GM12878 (cell line): ENCODE results near the gene DRD3. TPM values are rescaled to one million over a fixed set of nuclear protein-coding genes. Genes with fewer than 3 reads are reported as not detected.

Experiments
- ATAC-seq: fragments of 200-7000 bp; cut with Tn5 transposase; 3 replicates; pipeline ENCODE4 v1.9.1; 2020; ENCODE audit warnings: mild to moderate bottlenecking, moderate library complexity
- BruUV-seq: library from RNA; stranded (reverse); fragments of 400-500 nt; replicated peaks from 2 replicates; lab custom pipeline; 2021; lab: Mats Ljungman, UMichigan
- CTCF ChIA-PET: fragments of 300-600 bp; sonication (Branson Sonifier 250); formaldehyde crosslinking; extraction: SDS; loops from one replicate; lab custom pipeline; 2021; ENCODE audit warnings: inconsistent platforms; lab: Yijun Ruan, JAX
- POLR2A ChIA-PET: fragments of 350-600 bp; formaldehyde crosslinking; extraction: SDS; loops from one replicate; lab custom pipeline; 2021; ENCODE audit warnings: inconsistent platforms; lab: Charles Lee
- RAD21 ChIA-PET: fragments of 300-600 bp; sonication (Branson Sonifier 250); formaldehyde crosslinking; loops from one replicate; lab custom pipeline; 2023; ENCODE audit warnings: antibody characterized with exemption; ENCODE audit not compliant: unreplicated experiment; lab: Charles Lee
- SMC1A ChIA-PET: fragments of 300-600 bp; sonication (Branson Sonifier 250); formaldehyde crosslinking; loops from one replicate; lab custom pipeline; 2023; ENCODE audit not compliant: unreplicated experiment, uncharacterized antibody; lab: Charles Lee
- DNase-seq: peaks from one replicate; pipeline ENCODE4 v3.0.0-alpha.2; 2011; ENCODE audit warnings: low read depth, low spot score
- FAIRE-seq: peaks from 3 replicates; lab custom pipeline; 2011; peaks lifted over from hg19 to GRCh38; lab: Jason Lieb, UNC
- H2AFZ ChIP-seq: 2 replicates; pipeline ENCODE4 v1.6.0; 2011; ENCODE audit warnings: low read depth, low read length, control low read depth; ENCODE audit not compliant: control insufficient read depth
- H3K27ac ChIP-seq: 2 replicates; pipeline ENCODE4 v1.5.1; 2011; ENCODE audit warnings: control low read depth; ENCODE audit not compliant: control insufficient read depth, insufficient read depth
- H3K27me3 ChIP-seq, 2 experiments: replicated peaks in 1 of 2; 2 replicates each; pipeline versions ENCODE4 v1.6.0 to v1.6.1; 2011; ENCODE audit warnings: low read length in 1 of 2; ENCODE audit not compliant: control insufficient read depth in 2 of 2, insufficient read depth in 2 of 2
- H3K36me3 ChIP-seq, 2 experiments: 2 replicates each; pipeline ENCODE4 v1.5.1; 2011; ENCODE audit warnings: low read length in 1 of 2; ENCODE audit not compliant: control insufficient read depth in 2 of 2, insufficient read depth in 2 of 2
- H3K4me1 ChIP-seq: 2 replicates; pipeline ENCODE4 v1.6.1; 2011; ENCODE audit warnings: mild to moderate bottlenecking, low read length, moderate library complexity, mixed read lengths; ENCODE audit not compliant: control insufficient read depth, insufficient read depth
- H3K4me2 ChIP-seq: 2 replicates; pipeline ENCODE4 v1.6.0; 2011; ENCODE audit warnings: control low read depth; ENCODE audit not compliant: control insufficient read depth, insufficient read depth
- H3K4me3 ChIP-seq: fragments of 200-600 bp; sonication (generic); 2 replicates; pipeline ENCODE4 v1.5.1; 2016
- H3K79me2 ChIP-seq: 2 replicates; pipeline ENCODE4 v1.6.0; 2011; ENCODE audit warnings: low read length; ENCODE audit not compliant: control insufficient read depth, insufficient read depth
- H3K9ac ChIP-seq: 2 replicates; pipeline ENCODE4 v1.8.0; 2011; ENCODE audit warnings: low read length, control low read depth, mixed read lengths; ENCODE audit not compliant: control insufficient read depth, insufficient read depth
- H3K9me3 ChIP-seq: replicated peaks from 3 replicates; pipeline ENCODE4 v1.5.1; 2011; ENCODE audit warnings: mild to moderate bottlenecking, low read length; ENCODE audit not compliant: control insufficient read depth, insufficient read depth
- H4K20me1 ChIP-seq: 2 replicates; pipeline ENCODE4 v1.6.0; 2011; ENCODE audit not compliant: control insufficient read depth, insufficient read depth
- CREM ChIP-seq: IDR thresholded peaks from 2 replicates; pipeline ENCODE4 v1.6.1; 2014; ENCODE audit warnings: antibody characterized with exemption, low read depth
- ELK1 ChIP-seq: IDR thresholded peaks from 2 replicates; pipeline ENCODE4 v1.6.1; 2012; ENCODE audit warnings: low read depth, low read length, improper control_type of control experiment
- JUND ChIP-seq: IDR thresholded peaks from 2 replicates; pipeline ENCODE4 v1.6.1; 2012; ENCODE audit warnings: low read depth, mild to moderate bottlenecking, low read length, improper control_type of control experiment, moderate library complexity
- MLLT1 ChIP-seq: fragments of 450-650 bp; IDR thresholded peaks from 2 replicates; pipeline ENCODE4 v1.6.1; 2016; ENCODE audit warnings: mild to moderate bottlenecking
- MYC ChIP-seq: IDR thresholded peaks from 2 replicates; pipeline ENCODE4 v1.6.1; 2011; ENCODE audit warnings: mild to moderate bottlenecking, low read length, moderate library complexity, inconsistent platforms; ENCODE audit not compliant: insufficient read depth, insufficient replicate concordance, insufficient read length, severe bottlenecking
- NFXL1 ChIP-seq: fragments of 450-650 bp; IDR thresholded peaks from 2 replicates; pipeline ENCODE4 v1.6.1; 2017; ENCODE audit warnings: antibody characterized with exemption, mild to moderate bottlenecking, borderline replicate concordance
- PRDM15 ChIP-seq: fragments of 450-650 bp; formaldehyde crosslinking; IDR thresholded peaks from 2 replicates; pipeline ENCODE4 v1.4.0; 2020; ENCODE audit warnings: mild to moderate bottlenecking, moderate library complexity
- RCOR1 ChIP-seq: conservative IDR thresholded peaks from 2 replicates; pipeline ENCODE4 v1.6.1; 2012; ENCODE audit warnings: low read depth, low read length, improper control_type of control experiment
- SMC3 ChIP-seq: IDR thresholded peaks from 2 replicates; pipeline ENCODE4 v1.6.1; 2011; ENCODE audit warnings: low read length, improper control_type of control experiment, borderline replicate concordance
- STAT1 ChIP-seq: fragments of 450-650 bp; conservative IDR thresholded peaks from 2 replicates; pipeline ENCODE4 v1.6.1; 2014; ENCODE audit warnings: antibody characterized with exemption, mild to moderate bottlenecking
- ZNF274 ChIP-seq: IDR thresholded peaks from one replicate; pipeline ENCODE4 v1.8.0; 2011; ENCODE audit not compliant: insufficient read length, insufficient read depth
- WGBS: methylation state at CpG from one replicate; pipeline ENCODE4 v1.1.6; 2016; ENCODE audit warnings: low lambda C conversion rate; ENCODE audit not compliant: insufficient replicate concordance, insufficient coverage; ENCODE audit errors: missing lambda C conversion rate; 5-methylcytosine and 5-hydroxymethylcytosine counted together
- in situ Hi-C: fragments of 300-500 bp; cut with MboI; formaldehyde crosslinking; loops from 9 replicates; pipeline ENCODE4 v1.14.3; 2018; ENCODE audit warnings: mixed read lengths
- intact Hi-C: fragments of 100-400 bp; cut with micrococcal nuclease; formaldehyde crosslinking; loops from one replicate; pipeline ENCODE4 v1.14.2; 2022; ENCODE audit not compliant: unreplicated experiment
- polyA plus RNA-seq, 11 experiments: library from polyadenylated mRNA; depleted of rRNA in 4 of 11; unstranded in 6 of 11; stranded (reverse) in 5 of 11; fragments of >200 nt; fragmentation: Nextera tagmentation in 4 of 11; fragmentation: Illumina TruSeq in 1 of 11; extraction: Ambion mirVana in 4 of 11; extraction: Trizol in 1 of 11; gene quantifications; 1 replicate in 1 of 11; 2 replicates in 10 of 11; pipeline versions ENCODE4 v1.2.1 to v1.2.3, GENCODE V29; 2011 to 2016; ENCODE audit warnings: inconsistent platforms in 2 of 11, missing spikeins in 2 of 11, low read depth in 1 of 11
- total RNA-seq, 4 experiments: library from RNA; depleted of rRNA in 3 of 4; stranded (reverse); fragments of >200 nt in 3 of 4; fragmentation: Illumina TruSeq in 1 of 4; extraction: Trizol in 1 of 4; gene quantifications; 2 replicates each; pipeline versions ENCODE4 v1.2.1 to v1.2.3, GENCODE V29; 2013 to 2021
- TF ChIP-seq, protein P1 (sequence below): IDR thresholded peaks from 2 replicates; pipeline ENCODE4 v1.6.1; 2011; ENCODE audit warnings: borderline replicate concordance, low read depth, mild to moderate bottlenecking, moderate library complexity, mixed read lengths, low read length; ENCODE audit not compliant: insufficient read depth; ENCODE audit errors: extremely low read length
- TF ChIP-seq, protein P2 (sequence below): fragments of 450-650 bp; IDR thresholded peaks from 2 replicates; pipeline ENCODE4 v1.6.1; 2017; ENCODE audit warnings: mild to moderate bottlenecking, low read depth, inconsistent platforms; ENCODE audit not compliant: poor library complexity, severe bottlenecking

DRD3 gene
- total and polyA plus RNA-seq, 10 of the 15 experiments (the other 5 are each of a cell fraction or from before 2014, with no cell fraction given) = not detected

GRCh38 chr3:114095796-114096195, 83.1 kb downstream of the DRD3 start:
- WGBS = 61% methylated on average over 3 of the region's 3 CpGs

More at GRCh38 chr3:114095796-114096195, 83.1 kb downstream of the DRD3 start:
- Histone ChIP-seq H3K9me3 (no peaks in the 10 kb centered on the region), H4K20me1 (no peaks in the 10 kb centered on the region), H3K4me2 (no peak overlapping the region), H3K27ac (no peak overlapping the region), H3K36me3 (no peaks in the 10 kb centered on the region), H3K4me1 (no peaks in the 10 kb centered on the region), H3K4me3 (no peak overlapping the region), H3K27me3 (no peaks in the 10 kb centered on the region), H3K9ac (no peak overlapping the region), H2AFZ (no peak overlapping the region), H3K79me2 (no peaks in the 10 kb centered on the region)
- no TSS peak for BruUV-seq
- DNase-seq (no peak), ATAC-seq (no peak), FAIRE-seq (no peak)
- TF ChIP-seq JUND (no peak), MYC (no peak), NFXL1 (no peak), MLLT1 (no peak), CREM (no peak), SMC3 (no peak), PRDM15 (CRISPR knock-in tag) (no peak), ELK1 (no peak), STAT1 (no peak), RCOR1 (no peak), ZNF274 (no peak)
- TF ChIP-seq, protein P1, sequence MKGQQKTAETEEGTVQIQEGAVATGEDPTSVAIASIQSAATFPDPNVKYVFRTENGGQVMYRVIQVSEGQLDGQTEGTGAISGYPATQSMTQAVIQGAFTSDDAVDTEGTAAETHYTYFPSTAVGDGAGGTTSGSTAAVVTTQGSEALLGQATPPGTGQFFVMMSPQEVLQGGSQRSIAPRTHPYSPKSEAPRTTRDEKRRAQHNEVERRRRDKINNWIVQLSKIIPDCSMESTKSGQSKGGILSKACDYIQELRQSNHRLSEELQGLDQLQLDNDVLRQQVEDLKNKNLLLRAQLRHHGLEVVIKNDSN = no peak
- TF ChIP-seq, protein P2, sequence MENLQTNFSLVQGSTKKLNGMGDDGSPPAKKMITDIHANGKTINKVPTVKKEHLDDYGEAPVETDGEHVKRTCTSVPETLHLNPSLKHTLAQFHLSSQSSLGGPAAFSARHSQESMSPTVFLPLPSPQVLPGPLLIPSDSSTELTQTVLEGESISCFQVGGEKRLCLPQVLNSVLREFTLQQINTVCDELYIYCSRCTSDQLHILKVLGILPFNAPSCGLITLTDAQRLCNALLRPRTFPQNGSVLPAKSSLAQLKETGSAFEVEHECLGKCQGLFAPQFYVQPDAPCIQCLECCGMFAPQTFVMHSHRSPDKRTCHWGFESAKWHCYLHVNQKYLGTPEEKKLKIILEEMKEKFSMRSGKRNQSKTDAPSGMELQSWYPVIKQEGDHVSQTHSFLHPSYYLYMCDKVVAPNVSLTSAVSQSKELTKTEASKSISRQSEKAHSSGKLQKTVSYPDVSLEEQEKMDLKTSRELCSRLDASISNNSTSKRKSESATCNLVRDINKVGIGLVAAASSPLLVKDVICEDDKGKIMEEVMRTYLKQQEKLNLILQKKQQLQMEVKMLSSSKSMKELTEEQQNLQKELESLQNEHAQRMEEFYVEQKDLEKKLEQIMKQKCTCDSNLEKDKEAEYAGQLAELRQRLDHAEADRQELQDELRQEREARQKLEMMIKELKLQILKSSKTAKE = no peak
- ChIA-PET SMC1A (no interaction called here), RAD21 (no interaction called here), POLR2A (no interaction called here), CTCF (no interaction called here)
- in situ Hi-C loops = no loop called here
- intact Hi-C loops = no loop called here
